ACC112 (cell line): ENCODE data around the gene CAMK2N1.

Experiments used
- H2AFZ ChIP-seq: fragments of 200-600 bp; sonication (generic); one replicate; pipeline ENCODE4 v1.6.0; 2017; ENCODE audit warnings: antibody characterized with exemption, low read length; ENCODE audit not compliant: unreplicated experiment
- H3K27ac ChIP-seq: fragments of 200-600 bp; sonication (generic); 2 replicates; pipeline ENCODE4 v1.5.1; 2014; ENCODE audit warnings: low read depth, mild to moderate bottlenecking, antibody characterized with exemption, low read length, moderate library complexity
- H3K27me3 ChIP-seq: fragments of 200-600 bp; sonication (generic); 2 replicates; pipeline ENCODE4 v1.6.1; 2014; ENCODE audit warnings: mild to moderate bottlenecking, antibody characterized with exemption, low read length, moderate library complexity, mixed read lengths; ENCODE audit not compliant: insufficient read depth
- H3K36me3 ChIP-seq: fragments of 200-600 bp; sonication (generic); 2 replicates; pipeline ENCODE4 v1.6.1; 2016; ENCODE audit warnings: mild to moderate bottlenecking, antibody characterized with exemption, low read length, moderate library complexity, mixed read lengths; ENCODE audit not compliant: insufficient read depth
- H3K4me1 ChIP-seq: fragments of 200-600 bp; sonication (generic); one replicate; pipeline ENCODE4 v1.6.1; 2016; ENCODE audit warnings: low read length, mixed read lengths; ENCODE audit not compliant: insufficient read depth, unreplicated experiment, control insufficient read depth
- H3K4me3 ChIP-seq: fragments of 200-600 bp; sonication (generic); 2 replicates; pipeline ENCODE4 v1.5.1; 2014; ENCODE audit warnings: mild to moderate bottlenecking, low read depth, low read length
- H3K79me2 ChIP-seq: fragments of 200-600 bp; sonication (generic); one replicate; pipeline ENCODE4 v1.6.0; 2016; ENCODE audit warnings: low read length; ENCODE audit not compliant: control insufficient read depth, unreplicated experiment, insufficient read depth

CAMK2N1 gene

GRCh38 chr1:20469406-20470076, 16.5 kb downstream of the CAMK2N1 start:
- H3K27me3 ChIP-seq, result peaks cover 37% of the 10 kb centered on the region
- no peak overlapping the region for H3K4me3 ChIP-seq
- H3K27ac ChIP-seq, result no peak overlapping the region
- H3K36me3 ChIP-seq, result no peaks in the 10 kb centered on the region
- H2AFZ ChIP-seq, result no peak overlapping the region
- no peaks in the 10 kb centered on the region for H3K79me2 ChIP-seq
- H3K4me1 ChIP-seq, result peaks cover 5% of the 10 kb centered on the region

- Histone ChIP-seq H3K27ac (no peak overlapping the region), H3K4me3 (no peak overlapping the region), H2AFZ (no peak overlapping the region), H3K36me3 (no peaks in the 10 kb centered on the region), H3K4me1 (no peaks in the 10 kb centered on the region), H3K79me2 (no peaks in the 10 kb centered on the region), H3K27me3 (peaks cover 67% of the 10 kb centered on the region)
These were observed 19.7 kb downstream of the CAMK2N1 start for GRCh38 chr1:20466273-20466672.

GRCh38 chr1:20465187-20465586, 20.8 kb downstream of the CAMK2N1 start:
- Histone ChIP-seq H3K4me3 (no peak overlapping the region), H2AFZ (no peak overlapping the region), H3K36me3 (no peaks in the 10 kb centered on the region), H3K79me2 (no peaks in the 10 kb centered on the region), H3K27me3 (peaks cover 78% of the 10 kb centered on the region), H3K4me1 (no peaks in the 10 kb centered on the region), H3K27ac (no peak overlapping the region)

GRCh38 chr1:20463502-20463901, 22.5 kb downstream of the CAMK2N1 start:
- H3K27me3 ChIP-seq, result peaks cover 92% of the 10 kb centered on the region

GRCh38 chr1:20462397-20462796, 23.6 kb downstream of the CAMK2N1 start:
- Histone ChIP-seq H3K4me1 (no peaks in the 10 kb centered on the region), H3K4me3 (no peak overlapping the region), H3K36me3 (no peaks in the 10 kb centered on the region), H3K27me3 (peaks cover 89% of the 10 kb centered on the region), H2AFZ (no peak overlapping the region), H3K79me2 (no peaks in the 10 kb centered on the region), H3K27ac (no peak overlapping the region)

More at GRCh38 chr1:20463502-20463901, 22.5 kb downstream of the CAMK2N1 start:
- Histone ChIP-seq H3K4me3 (no peak overlapping the region), H3K36me3 (no peaks in the 10 kb centered on the region), H3K4me1 (no peaks in the 10 kb centered on the region), H3K79me2 (no peaks in the 10 kb centered on the region), H3K27ac (no peak overlapping the region), H2AFZ (no peak overlapping the region)

GRCh38 chr1:20458717-20459116, 27.3 kb downstream of the CAMK2N1 start:
- no peaks in the 10 kb centered on the region for H3K4me1 ChIP-seq
- peaks cover 65% of the 10 kb centered on the region for H3K27me3 ChIP-seq
- H3K79me2 ChIP-seq, result no peaks in the 10 kb centered on the region
- H3K4me3 ChIP-seq, result no peak overlapping the region
- H3K27ac ChIP-seq, result no peak overlapping the region
- H3K36me3 ChIP-seq, result no peaks in the 10 kb centered on the region
- no peak overlapping the region for H2AFZ ChIP-seq

- Histone ChIP-seq H3K36me3 (no peaks in the 10 kb centered on the region), H3K4me3 (no peak overlapping the region), H2AFZ (no peak overlapping the region), H3K4me1 (no peaks in the 10 kb centered on the region), H3K27ac (no peak overlapping the region), H3K79me2 (no peaks in the 10 kb centered on the region), H3K27me3 (peaks cover 31% of the 10 kb centered on the region)
These were observed 32.0 kb downstream of the CAMK2N1 start for GRCh38 chr1:20454004-20454403.

- Histone ChIP-seq H3K4me1 (peaks cover 14% of the 10 kb centered on the region), H3K27ac (no peak overlapping the region), H3K36me3 (no peaks in the 10 kb centered on the region), H2AFZ (no peak overlapping the region), H3K4me3 (no peak overlapping the region), H3K79me2 (no peaks in the 10 kb centered on the region), H3K27me3 (peaks cover 12% of the 10 kb centered on the region; the same call in 1 of the 2 replicates)
These were observed 36.2 kb downstream of the CAMK2N1 start for GRCh38 chr1:20449735-20450311.

- Histone ChIP-seq H3K4me1 (peaks cover 14% of the 10 kb centered on the region), H3K36me3 (no peaks in the 10 kb centered on the region), H3K27ac (no peak overlapping the region), H3K27me3 (peaks cover 12% of the 10 kb centered on the region; the same call in 1 of the 2 replicates), H3K4me3 (no peak overlapping the region), H3K79me2 (no peaks in the 10 kb centered on the region), H2AFZ (no peak overlapping the region)
These were observed 37.3 kb downstream of the CAMK2N1 start for GRCh38 chr1:20448671-20449071.

GRCh38 chr1:20447794-20448193, 38.2 kb downstream of the CAMK2N1 start:
- no peaks in the 10 kb centered on the region for H3K36me3 ChIP-seq
- H3K4me1 ChIP-seq, result peaks cover 14% of the 10 kb centered on the region
- H3K27ac ChIP-seq, result no peak overlapping the region
- H3K27me3 ChIP-seq, result peaks cover 12% of the 10 kb centered on the region; the same call in 1 of the 2 replicates
- H3K4me3 ChIP-seq, result no peak overlapping the region
- H2AFZ ChIP-seq, result no peak overlapping the region
- H3K79me2 ChIP-seq, result no peaks in the 10 kb centered on the region

- Histone ChIP-seq H3K27me3 (peaks cover 12% of the 10 kb centered on the region; the same call in 1 of the 2 replicates), H3K36me3 (no peaks in the 10 kb centered on the region), H2AFZ (no peak overlapping the region), H3K79me2 (no peaks in the 10 kb centered on the region), H3K27ac (no peak overlapping the region), H3K4me3 (no peak overlapping the region), H3K4me1 (peaks cover 14% of the 10 kb centered on the region)
These were observed 39.2 kb downstream of the CAMK2N1 start for GRCh38 chr1:20446796-20447195.
